DND-41 (cell line): ENCODE results near the gene VSTM2B.

Experiments used
- EZH2 ChIP-seq: IDR thresholded peaks from 3 replicates; pipeline ENCODE4 v1.6.1; 2012; ENCODE audit warnings: borderline replicate concordance, low read depth, mild to moderate bottlenecking, moderate library complexity, low read length, inconsistent platforms; ENCODE audit not compliant: severe bottlenecking
- TF ChIP-seq, protein P1 (sequence below): IDR thresholded peaks from 2 replicates; pipeline ENCODE4 v1.5.1; 2012; ENCODE audit warnings: borderline replicate concordance, low read length, moderate library complexity, mild to moderate bottlenecking; ENCODE audit not compliant: poor library complexity, severe bottlenecking; ENCODE audit errors: extremely low read depth

DNA sequence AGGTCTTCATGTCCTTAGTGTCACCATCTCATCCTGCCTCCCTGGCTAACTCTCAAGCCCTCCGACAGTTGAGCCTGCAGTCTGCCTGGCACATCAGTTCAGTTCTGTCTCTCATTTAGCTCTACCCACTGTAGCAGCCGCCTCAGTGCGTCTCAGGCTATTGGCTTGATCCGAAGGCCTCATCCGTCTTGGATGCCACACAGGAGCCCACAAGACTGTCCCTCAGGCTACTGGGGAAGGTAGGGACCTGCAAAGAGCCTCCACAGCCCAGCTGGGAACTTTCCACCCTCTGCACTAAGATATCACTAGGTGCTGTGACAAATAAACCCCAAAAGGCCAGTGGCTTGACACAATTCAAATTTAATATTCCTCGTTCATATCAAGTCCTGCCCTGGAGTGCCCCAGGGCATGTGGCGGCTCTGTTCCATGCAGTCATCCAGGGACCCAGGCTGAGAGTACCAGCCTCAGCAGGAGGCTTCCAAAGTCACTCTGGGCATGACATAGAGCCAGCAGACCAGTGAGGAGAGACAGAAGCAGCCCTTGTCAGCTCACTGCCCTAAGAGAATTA lies 5.7 kb downstream of the VSTM2B start:
- TF ChIP-seq, protein P1, sequence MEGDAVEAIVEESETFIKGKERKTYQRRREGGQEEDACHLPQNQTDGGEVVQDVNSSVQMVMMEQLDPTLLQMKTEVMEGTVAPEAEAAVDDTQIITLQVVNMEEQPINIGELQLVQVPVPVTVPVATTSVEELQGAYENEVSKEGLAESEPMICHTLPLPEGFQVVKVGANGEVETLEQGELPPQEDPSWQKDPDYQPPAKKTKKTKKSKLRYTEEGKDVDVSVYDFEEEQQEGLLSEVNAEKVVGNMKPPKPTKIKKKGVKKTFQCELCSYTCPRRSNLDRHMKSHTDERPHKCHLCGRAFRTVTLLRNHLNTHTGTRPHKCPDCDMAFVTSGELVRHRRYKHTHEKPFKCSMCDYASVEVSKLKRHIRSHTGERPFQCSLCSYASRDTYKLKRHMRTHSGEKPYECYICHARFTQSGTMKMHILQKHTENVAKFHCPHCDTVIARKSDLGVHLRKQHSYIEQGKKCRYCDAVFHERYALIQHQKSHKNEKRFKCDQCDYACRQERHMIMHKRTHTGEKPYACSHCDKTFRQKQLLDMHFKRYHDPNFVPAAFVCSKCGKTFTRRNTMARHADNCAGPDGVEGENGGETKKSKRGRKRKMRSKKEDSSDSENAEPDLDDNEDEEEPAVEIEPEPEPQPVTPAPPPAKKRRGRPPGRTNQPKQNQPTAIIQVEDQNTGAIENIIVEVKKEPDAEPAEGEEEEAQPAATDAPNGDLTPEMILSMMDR: no peak
- no peak for TF ChIP-seq EZH2
